NCI-H1417 (cell line): ENCODE results near the gene OR5AU1.

Source experiments
- DNase-seq, 3 experiments: peaks; one replicate each; lab custom pipeline; 2025; lab: John Stamatoyannopoulos, UW

Gene OR5AU1

DNA sequence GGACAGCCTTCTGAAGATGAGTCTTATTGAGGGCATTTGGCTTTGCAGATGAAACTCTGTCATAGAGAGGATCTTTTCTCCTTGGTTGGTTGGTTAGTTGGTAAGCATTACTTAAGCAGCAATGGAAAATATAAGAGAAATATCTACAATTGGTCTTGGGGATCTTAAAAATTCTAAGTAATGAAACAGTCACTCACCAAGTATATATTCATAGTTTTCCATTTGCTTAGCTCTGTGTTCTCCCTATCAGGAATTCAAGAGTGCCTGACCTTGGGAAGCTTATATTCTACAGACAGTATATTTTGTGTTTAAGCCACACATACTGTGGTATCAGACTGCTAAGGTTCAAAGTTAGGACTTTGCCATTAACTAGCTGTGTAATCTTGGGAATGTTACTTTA is at the start of gene OR5AU1:
Gene OR5AU1 (minus strand): TSS at position 101 of the 400 bp plus-strand sequence. CDS start 191 bp downstream, outside the sequence.
- DNase-seq, result no peak

DNA sequence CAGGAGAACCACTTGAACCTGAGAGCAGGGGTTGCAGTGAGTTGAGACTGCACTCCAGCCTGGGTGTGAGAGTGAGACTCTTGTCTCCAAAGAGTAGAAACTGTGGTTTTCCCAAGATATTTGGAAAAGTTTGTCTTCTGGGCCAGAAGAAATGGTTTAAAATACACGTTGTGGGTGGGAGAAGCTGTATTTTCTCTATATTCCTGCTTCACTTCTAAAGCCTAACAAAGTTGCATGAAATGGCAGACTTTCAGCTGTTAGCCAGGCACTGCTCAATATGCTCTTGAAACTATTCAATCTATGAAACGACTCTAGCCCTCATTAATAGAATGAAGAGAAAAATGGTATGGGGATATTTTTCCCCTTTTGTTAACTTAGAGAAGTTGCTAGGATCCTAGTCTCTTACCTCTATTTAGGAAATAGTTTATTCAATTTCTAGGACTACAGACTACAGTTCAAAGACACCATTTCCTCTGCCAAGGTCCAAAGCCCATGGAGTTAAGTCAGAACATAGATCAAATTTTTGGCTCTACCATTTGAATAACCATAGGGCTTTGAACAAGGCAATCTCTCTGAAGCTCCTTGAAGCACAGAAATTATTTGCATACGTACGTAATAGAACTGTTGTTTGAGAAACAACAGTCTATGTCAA is 49.3 kb upstream of the OR5AU1 start:
- DNase-seq, result no peak

DNA sequence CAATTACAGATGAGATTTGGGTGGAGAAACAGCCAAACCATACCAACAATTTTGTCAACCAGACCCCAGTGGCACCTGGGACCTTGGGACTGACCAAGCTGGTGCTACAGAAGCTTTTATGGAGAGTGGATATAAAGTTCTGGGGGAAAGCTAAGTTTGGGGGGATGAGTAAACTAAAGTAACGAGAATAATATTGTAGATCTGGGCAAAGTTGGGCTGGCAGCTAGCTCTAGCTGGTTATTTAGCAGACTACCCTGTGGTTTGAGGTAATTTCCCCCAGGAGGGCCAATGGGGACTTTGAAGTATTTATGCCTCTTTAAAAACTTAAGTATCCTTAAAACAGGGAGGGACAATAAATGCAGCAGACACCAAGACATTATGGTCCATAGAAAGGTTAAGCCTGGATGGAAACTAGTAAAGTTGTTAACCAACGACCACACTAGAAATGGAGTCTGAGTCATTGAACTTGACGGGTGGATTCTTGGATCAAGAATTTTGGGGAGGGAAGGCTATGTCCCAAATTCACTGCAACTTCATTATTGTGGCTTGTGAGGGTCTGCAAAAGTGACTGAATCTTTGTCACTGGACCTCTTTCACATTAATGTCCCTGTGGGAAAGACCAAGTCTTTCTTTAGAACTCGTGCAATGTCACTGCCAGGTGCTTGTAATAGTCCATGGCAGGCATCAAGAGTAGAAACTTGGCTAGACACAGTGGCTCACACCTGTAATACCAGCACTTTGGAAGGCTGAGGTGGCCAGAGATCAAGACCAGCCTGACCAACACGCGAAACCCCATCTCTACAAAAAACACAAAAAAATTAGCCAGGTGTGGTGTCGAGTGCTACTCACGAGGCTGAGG is 48.5 kb upstream of the OR5AU1 start:
- peak in 1 of 3 experiments; percentile 43 for DNase-seq

DNA sequence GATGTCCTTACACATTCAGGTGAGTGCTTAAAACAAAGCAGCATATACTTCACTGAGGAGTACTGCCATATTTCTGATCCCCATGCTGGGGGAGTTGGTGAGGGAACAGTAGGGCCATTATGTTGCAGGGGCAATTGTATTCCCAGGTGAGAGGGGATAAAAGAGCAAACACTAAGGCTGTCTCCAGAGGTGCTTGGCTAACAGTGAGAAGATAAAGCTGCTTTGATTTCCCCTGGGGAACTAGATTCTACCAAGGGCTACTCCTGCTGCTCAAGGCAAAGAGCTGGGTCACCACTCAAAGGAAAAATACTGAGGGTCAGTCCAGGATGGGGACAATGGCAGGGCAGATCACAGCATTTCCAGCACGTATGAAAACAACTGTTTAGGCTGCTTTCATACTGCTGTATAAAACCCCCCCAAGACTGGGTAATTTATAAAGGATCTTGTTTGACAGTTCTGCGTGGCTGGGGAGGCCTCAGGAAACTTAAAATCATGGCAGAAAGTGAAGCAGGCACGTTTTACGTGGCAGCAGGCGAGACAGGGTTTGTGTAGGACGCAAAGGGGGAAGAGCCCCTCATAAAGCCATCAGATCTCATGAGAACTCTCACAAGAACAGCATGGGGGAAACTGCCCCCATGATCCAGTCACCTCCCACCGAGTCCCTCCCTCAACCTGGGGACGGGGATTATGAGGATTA is 47.8 kb upstream of the OR5AU1 start:
- no peak for DNase-seq

DNA sequence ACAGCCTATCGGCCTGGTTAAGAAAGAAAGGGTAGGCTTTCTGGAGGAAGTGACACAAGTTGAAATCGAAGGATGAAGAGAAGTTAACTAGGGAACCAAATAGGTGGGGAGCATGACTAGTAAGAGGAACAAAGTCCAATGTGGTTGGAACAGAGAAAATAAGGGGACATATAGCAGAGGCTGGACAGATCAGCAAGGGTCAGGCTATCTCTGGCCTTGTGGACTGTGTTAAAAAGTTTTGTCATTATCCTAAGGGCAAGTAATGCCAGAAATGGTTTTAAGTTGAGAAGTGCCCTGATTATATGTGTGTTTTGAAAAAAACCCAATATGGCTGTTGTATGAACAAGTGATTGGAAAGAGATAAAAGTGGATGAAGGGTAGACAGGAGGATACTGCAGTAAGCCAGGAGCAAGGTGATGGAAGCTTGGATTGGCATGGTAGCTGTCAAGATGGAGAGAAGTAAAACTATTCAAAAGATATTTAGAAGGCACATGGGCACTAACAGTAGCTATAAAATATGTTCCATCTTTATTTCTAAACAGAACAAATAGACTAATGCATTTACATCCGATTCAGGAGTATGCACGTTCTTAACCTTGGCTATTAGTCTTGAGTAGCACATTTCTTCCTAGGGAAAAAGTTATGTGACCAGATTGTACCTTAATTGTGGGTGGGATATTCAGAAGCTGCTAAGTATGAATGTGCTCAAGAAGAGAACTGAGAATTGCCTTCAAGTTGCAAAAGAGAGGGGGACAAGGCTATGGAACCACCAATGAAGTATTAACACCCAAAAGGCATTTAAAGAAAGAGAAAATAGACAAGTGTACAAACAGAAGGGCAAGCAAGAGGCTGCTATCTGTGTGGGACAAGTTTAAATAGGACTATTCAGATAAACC is 46.8 kb upstream of the OR5AU1 start:
- no peak for DNase-seq

DNA sequence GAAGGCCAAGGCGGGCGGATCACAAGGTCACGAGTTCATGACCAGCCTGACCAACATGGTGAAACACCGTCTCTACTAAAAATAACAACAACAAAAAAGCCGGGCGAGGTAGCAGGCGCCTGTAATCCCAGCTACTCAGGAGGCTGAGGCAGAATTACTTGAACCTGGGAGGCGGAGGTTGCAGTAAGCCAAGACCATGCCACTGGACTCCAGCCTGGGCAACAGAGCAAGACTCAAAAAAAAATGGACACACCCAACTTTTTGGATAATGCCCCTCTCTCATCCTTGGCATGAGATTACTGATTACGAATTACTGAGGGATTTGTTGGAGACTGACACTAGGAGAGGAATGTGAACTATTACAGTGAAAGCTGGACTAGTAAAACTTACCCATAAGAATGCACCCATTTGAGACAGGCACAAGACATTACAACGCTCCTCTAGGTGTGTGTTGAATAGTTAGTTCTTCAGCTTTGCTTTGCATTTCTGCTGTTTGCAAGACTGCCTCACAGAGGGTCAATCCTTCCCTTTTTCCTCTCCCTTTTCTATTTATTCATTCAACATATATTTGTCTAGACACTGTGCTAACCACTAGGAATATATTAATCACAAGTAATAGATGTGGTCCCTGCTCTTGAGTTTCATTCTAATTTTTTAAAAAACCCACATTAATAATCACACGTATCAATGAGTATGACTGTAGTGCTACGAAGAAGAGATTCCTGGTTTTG is 46.0 kb upstream of the OR5AU1 start:
- DNase-seq, result no peak

DNA sequence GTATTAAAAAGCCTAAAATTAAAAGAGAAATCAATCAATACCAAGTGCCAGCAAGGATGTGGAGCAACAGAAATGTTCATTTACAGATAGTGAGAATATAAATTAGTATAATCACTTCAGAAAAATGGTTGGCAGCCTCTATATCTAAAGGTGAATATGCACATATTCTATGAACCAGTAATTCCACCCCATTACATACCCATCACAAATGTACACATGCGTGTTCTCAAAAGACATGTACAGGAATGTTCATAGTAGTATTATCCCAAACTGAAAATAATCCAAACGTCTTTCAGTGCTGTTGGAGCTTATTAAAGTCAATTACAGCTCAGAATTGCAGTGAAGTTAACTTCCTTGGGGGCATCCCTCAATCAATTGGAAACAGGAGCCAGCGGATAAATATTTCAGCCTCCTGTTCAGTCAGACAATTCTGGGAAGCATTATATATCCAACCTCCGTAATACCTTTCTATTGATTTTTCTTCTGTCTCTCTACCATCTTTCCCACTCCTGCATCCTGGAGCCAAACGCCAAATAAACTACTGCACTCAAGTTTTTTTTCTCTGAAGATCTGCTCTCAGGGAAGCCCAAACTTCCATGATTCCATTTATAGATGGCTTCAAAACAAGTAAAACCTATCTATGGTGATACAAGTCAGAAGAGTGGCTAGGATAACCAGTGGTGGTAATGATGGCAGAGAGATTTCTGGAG is 45.0 kb upstream of the OR5AU1 start:
- no peak for DNase-seq

DNA sequence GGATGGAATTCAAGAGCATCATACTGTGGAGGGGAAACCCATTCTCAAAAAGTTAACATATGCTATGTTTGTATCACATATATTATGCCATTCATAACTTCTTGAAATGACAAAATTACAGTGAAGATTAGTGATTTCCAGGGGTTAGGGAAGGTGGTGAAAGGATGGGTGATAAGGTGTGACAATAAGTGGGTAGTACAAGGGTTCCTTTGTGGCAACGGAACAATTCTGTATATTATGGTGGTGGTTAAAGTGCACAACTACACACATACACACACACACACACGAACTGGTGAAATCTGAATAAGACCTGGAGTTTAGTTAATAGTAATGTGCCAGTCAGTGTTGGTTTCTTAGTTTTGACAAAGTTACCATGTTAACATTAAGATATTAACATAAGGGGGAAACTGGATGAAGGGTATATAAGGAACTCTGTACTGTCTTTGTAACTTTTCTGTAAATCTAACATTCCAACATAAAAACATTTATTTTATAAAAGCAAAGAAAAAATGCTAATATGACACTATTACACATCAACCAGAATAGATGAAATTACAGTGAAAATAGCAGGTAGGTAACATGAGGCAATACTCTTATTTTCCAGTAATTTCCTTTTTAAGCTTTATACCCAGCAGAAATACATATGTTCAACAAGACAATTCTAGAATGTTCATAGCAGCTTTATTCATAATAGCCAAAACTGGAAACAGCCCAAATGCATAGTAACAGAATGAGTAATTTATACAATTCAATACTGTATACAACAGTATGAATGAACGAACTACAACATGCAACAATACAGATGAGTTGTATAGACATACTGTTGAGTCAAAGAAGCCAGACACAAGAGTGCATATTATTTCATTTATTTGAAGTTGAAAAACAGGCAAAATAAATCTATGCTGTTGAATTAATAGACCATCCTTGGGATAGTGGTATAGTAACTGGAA is 44.0 kb upstream of the OR5AU1 start:
- no peak for DNase-seq

DNA sequence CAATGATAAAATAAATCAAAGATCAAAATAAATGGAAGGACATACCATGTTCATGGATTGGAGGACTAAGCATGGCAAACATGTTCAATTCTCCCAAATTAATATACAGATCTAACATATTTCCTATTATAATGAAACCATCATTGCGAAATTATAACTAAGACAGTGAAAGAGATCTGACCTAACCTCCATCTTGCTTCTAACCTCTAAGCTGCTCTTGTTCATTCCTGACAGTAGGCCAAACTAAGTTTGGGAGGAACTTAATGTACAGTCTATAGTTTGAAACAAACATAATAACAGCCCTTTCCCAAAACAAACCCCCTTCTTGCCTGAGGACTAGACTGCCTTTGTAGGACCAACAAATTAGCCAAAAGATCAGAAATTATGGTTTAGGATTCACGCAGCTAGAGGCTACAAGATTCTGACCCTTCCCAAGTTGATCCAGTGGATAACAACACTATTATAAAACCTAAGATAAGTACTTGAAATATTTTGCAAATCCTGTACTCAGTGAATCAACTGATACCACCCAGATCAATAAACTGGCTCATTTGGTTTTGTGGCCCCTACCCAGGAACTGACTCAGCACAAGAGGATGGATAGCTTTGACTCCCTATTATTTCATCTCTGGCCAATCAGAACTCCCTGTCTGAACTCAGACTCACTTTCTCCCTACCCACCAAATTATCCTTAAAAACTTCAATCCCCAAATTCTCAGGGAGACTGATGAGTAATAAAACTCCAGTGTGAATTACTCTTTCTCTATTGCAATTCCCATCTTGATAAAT is 41.7 kb upstream of the OR5AU1 start:
- DNase-seq, result no peak

DNA sequence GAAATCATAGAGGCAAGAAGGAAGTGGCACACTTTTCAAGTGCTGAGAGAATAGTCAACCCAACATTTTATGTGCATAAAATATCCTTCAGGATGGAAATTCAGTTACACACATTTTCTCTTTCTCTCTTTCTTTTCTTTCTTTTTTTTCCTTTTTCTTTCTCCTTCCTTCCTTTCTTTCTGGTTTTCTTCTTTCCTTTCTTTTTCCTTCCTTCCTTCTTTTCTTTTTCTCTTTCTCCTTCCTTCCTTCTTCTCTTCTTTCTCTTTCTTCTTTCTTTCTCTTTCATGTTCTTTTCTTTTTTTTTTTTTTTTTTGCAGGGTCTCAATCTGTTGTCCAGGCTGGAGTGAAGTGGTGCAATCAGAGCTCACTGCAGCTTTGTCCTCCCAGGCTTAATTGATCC is 38.7 kb upstream of the OR5AU1 start:
- no peak for DNase-seq

DNA sequence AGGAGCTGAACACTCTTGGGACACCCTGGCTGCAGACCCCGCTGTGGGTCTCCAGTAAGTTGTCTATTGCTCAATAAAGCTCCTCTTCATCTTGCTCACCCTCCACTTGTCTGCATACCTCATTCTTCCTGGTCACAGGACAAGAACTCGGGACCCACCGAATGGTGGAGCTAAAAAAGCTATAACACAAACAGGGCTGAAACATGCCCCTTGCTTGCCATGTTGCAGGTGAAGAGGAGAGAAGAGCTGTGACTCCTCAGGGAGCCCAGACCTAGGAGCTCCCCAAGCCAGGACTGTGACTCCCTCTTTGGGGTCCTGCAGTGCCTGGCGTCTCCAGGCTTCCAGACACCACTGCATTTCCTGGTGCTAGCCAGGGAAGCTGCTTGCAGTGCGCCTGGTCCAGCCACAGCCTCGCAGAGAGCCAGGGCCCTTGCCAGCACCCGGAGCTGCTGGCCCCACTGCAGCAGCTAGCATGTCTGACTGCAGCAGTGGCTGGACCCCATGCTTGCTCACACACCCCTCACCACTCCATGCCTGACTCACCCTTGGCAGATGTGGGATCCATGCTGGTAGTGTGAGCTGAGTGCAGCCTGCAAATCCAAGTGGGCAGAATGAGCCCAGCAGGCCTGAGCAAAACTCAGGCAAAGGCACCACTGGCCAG is 37.1 kb upstream of the OR5AU1 start:
- DNase-seq, result no peak

DNA sequence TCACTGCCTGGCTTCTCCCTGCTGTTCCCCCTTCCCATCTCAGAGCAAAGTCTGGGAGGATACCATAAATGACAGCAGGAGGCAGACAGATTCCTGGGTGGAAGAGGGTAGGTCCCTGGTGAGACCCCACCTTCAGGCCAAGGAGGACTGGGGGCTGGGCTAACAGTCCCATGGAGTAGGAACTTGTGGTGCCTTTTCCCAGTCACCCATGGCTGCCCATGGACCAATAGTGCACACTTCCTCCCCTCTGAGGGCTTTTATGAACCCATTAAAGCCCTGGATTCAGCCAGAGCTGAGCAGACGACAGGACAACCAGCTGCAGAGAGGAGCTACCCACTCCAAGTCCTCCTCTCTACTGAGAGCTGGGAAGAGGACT is 36.6 kb upstream of the OR5AU1 start:
- no peak for DNase-seq

DNA sequence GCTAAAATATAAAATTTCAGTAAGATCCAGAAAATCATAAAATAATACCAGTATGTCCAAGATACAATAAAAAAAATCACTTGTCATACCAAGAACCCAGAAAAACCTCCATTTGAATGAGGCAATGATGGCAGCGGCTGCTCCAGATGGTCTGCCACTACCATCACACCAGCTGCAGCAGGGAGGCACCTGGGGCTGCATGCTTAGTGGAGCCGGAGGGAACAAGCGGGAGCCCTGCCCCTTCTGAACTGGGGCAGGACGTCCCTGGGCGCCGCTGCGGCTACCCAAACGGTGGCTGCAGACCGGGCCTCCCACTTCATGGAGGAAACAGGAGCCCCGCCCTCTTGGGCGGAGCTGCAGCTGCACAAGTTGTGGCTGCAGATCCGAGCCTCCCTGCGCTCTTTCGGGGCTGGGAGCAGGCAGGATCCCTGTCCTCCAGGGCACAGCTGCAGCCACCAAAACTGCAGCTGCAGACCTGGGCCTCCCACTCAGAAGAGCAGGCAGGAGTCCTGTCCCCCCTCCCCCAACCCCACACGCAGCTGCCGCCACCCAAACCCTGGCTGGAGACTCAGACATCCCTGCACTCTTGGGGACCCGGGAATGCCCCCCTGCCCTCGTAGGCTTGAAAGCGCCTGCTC is 36.1 kb upstream of the OR5AU1 start:
- DNase-seq, result peak; percentile 69 to 91 (median 76)

DNA sequence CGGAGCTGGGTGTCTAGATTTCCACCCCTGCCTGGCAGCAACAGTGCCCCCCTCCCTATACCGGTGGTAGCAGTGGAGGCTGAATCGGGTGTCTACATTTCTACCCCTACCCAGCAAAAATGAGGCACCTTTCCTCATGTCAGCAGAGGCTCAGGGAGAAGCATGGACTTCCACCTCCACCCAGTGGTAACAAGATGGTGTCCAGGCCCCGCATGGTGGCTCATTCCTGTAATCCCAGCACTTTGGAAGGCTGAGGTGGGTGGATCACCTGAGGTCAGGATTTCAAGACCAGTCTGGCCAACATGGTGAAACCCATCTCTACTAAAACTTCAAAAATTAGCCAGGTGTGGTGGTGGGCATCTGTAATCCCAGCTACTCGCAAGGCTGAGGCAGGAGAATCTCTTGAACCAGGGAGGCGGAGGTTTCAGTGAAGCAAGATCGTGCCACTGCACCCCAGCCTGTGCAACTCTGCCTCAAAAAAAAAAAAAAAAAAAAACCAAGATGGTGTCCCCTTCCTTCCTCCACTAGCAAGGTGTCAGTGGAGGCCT is 35.5 kb upstream of the OR5AU1 start:
- no peak for DNase-seq

DNA sequence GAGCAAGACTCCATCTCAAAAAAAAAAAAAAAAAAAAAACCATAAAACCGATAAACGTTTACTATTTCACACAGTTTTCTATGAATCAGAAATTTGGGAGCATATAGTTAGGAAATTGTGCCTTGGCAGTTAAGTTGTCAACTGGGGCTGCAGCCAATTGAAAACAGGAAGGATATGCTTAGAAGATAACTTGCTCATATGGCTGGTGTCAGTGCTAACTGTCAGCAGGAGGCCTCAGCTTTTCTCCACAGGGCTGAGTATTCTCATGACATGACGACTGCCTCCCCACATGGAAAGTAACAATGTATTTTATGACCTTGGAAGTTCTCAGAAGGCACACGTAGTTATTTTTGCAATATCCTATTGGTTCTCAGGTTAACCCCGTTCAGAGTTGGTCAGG is 29.6 kb upstream of the OR5AU1 start:
- no peak for DNase-seq

DNA sequence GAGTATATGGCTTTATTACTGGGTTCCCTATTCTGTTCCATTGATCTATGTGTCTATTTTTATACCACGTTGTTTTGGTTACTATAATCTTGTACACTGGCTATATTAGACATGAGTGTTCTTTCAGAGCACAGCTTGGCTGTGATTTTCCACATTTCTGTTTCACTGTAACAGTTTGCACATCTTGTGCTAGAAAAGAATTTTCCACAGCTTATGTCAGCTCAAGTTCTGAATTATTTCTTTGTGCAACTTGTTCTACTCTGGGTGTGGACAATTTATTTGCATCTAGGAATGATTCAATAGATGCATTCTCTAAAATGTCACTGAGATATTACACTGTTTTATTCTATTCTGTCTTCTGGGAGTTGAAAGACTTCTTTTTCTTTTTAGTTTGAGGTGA is 28.4 kb upstream of the OR5AU1 start:
- DNase-seq, result no peak

DNA sequence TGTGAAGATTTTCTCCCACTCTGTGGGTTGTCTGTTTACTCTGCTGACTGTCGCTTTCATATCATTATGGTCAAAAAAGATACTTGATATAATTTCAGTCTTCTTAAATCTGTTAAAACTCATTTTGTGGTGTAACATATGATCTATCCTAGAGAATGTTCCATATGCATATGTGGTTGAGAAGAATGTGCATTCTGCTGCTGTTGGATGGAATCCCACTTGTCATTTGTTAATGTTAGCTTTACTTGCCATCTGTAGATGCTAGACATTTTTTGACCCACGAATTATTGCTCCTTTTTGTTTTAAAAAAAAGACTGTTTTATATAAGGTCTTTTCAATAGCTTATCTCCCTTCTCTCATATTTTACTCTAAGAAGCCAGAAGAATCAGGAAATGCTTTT is 26.3 kb upstream of the OR5AU1 start:
- no peak for DNase-seq
